Smooth muscle cell (in vitro differentiated cells): ENCODE results near the gene ROBO2. TPM values are rescaled to one million over a fixed set of nuclear protein-coding genes. Genes with fewer than 3 reads are reported as not detected.

ENCODE experiments used
- DNase-seq: peaks from one replicate; lab custom pipeline; 2025; ENCODE audit not compliant: unreplicated experiment; lab: John Stamatoyannopoulos, UW
- H2AFZ ChIP-seq: fragments of 200-600 bp; sonication (generic); 2 replicates; pipeline ENCODE4 v1.6.0; 2016; ENCODE audit warnings: antibody characterized with exemption, low read depth, mild to moderate bottlenecking
- H3F3A ChIP-seq: fragments of 200-600 bp; sonication (generic); 2 replicates; pipeline ENCODE4 v1.6.0; 2017; ENCODE audit warnings: antibody characterized with exemption, low read depth
- H3K27ac ChIP-seq: fragments of 200-600 bp; sonication (generic); 2 replicates; pipeline ENCODE4 v1.5.1; 2016; ENCODE audit warnings: low read depth, mild to moderate bottlenecking
- H3K27me3 ChIP-seq: fragments of 200-600 bp; sonication (generic); 2 replicates; pipeline ENCODE4 v1.6.1; 2016; ENCODE audit warnings: low read depth, mild to moderate bottlenecking
- H3K36me3 ChIP-seq: fragments of 200-600 bp; sonication (generic); 2 replicates; pipeline ENCODE4 v1.5.1; 2016; ENCODE audit warnings: low read depth
- H3K4me1 ChIP-seq: fragments of 200-600 bp; sonication (generic); 2 replicates; pipeline ENCODE4 v1.5.1; 2016; ENCODE audit warnings: low read depth
- H3K4me2 ChIP-seq: fragments of 200-600 bp; sonication (generic); 2 replicates; pipeline ENCODE4 v1.6.0; 2016; ENCODE audit warnings: mild to moderate bottlenecking
- H3K4me3 ChIP-seq: fragments of 200-600 bp; sonication (generic); 2 replicates; pipeline ENCODE4 v1.5.1; 2016; ENCODE audit warnings: mild to moderate bottlenecking
- H3K79me2 ChIP-seq: fragments of 200-600 bp; sonication (generic); 2 replicates; pipeline ENCODE4 v1.6.0; 2016; ENCODE audit warnings: low read depth, mild to moderate bottlenecking
- H3K9ac ChIP-seq: fragments of 200-600 bp; sonication (generic); 2 replicates; pipeline ENCODE4 v1.6.0; 2016; ENCODE audit warnings: low read depth
- H3K9me3 ChIP-seq: fragments of 200-600 bp; sonication (generic); replicated peaks from 2 replicates; pipeline ENCODE4 v1.5.1; 2016; ENCODE audit warnings: low read depth
- H4K20me1 ChIP-seq: fragments of 200-600 bp; sonication (generic); 2 replicates; pipeline ENCODE4 v1.6.0; 2016; ENCODE audit warnings: low read depth
- CTCF ChIP-seq: fragments of 200-600 bp; sonication (generic); IDR thresholded peaks from 2 replicates; pipeline ENCODE4 v1.5.1; 2017; ENCODE audit warnings: borderline replicate concordance, mild to moderate bottlenecking, antibody characterized with exemption; ENCODE audit not compliant: insufficient read depth, poor library complexity, severe bottlenecking
- WGBS: methylation state at CpG from one replicate; pipeline ENCODE4 v1.1.7; 2016; ENCODE audit warnings: low lambda C conversion rate; 5-methylcytosine and 5-hydroxymethylcytosine counted together
- polyA plus RNA-seq: library from polyadenylated mRNA; unstranded; fragments of >200 nt; fragmentation: Nextera tagmentation; extraction: Ambion mirVana; gene quantifications from 2 replicates; pipeline ENCODE4 v1.2.1, GENCODE V29; 2016
- total RNA-seq: library from RNA; depleted of rRNA; stranded (reverse); fragments of >200 nt; gene quantifications from 2 replicates; pipeline ENCODE4 v1.2.3, GENCODE V29; 2014

Gene ROBO2
- total and polyA plus RNA-seq, 2 experiments from 2014 or later: 23.9 to 54.4 TPM

GRCh38 chr3:77541203-77541922, 501.5 kb downstream of the ROBO2 start:
- no peak for DNase-seq
- WGBS: 74% methylated on average over 4 of the region's 4 CpGs
- no peaks in the 10 kb centered on the region for H3K4me1 ChIP-seq

GRCh38 chr3:77546246-77546645, 506.3 kb downstream of the ROBO2 start:
- WGBS: 86% methylated on average over 3 of the region's 3 CpGs

More at GRCh38 chr3:77541203-77541922, 501.5 kb downstream of the ROBO2 start:
- Histone ChIP-seq H4K20me1 (no peaks in the 10 kb centered on the region), H3K27me3 (no peaks in the 10 kb centered on the region), H3F3A (no peaks in the 10 kb centered on the region), H3K9me3 (no peaks in the 10 kb centered on the region), H3K36me3 (no peaks in the 10 kb centered on the region), H3K4me2 (no peak overlapping the region), H3K4me3 (no peak overlapping the region), H3K27ac (no peak overlapping the region), H3K79me2 (no peaks in the 10 kb centered on the region), H2AFZ (no peak overlapping the region), H3K9ac (no peak overlapping the region)
- TF ChIP-seq CTCF: no peak

GRCh38 chr3:77549034-77549433, 509.1 kb downstream of the ROBO2 start:
- no peak for TF ChIP-seq CTCF
- H3K9ac ChIP-seq: no peak overlapping the region
- no peaks in the 10 kb centered on the region for H3K4me1 ChIP-seq
- no peak overlapping the region for H3K4me3 ChIP-seq
- 93% methylated on average over 5 of the region's 5 CpGs for WGBS
- H3K27me3 ChIP-seq: no peaks in the 10 kb centered on the region
- no peaks in the 10 kb centered on the region for H3F3A ChIP-seq
- no peaks in the 10 kb centered on the region for H3K36me3 ChIP-seq
- no peaks in the 10 kb centered on the region for H3K79me2 ChIP-seq
- no peak overlapping the region for H3K4me2 ChIP-seq
- no peak overlapping the region for H2AFZ ChIP-seq
- no peaks in the 10 kb centered on the region for H4K20me1 ChIP-seq
- DNase-seq: no peak
- H3K27ac ChIP-seq: no peak overlapping the region
- no peaks in the 10 kb centered on the region for H3K9me3 ChIP-seq

More at GRCh38 chr3:77546246-77546645, 506.3 kb downstream of the ROBO2 start:
- no peak overlapping the region for H3K27ac ChIP-seq
- no peaks in the 10 kb centered on the region for H3F3A ChIP-seq
- no peak overlapping the region for H2AFZ ChIP-seq
- no peaks in the 10 kb centered on the region for H3K36me3 ChIP-seq
- no peak for DNase-seq
- no peaks in the 10 kb centered on the region for H3K4me1 ChIP-seq
- no peaks in the 10 kb centered on the region for H3K79me2 ChIP-seq
- H3K27me3 ChIP-seq: no peaks in the 10 kb centered on the region
- H3K4me3 ChIP-seq: no peak overlapping the region
- H3K9me3 ChIP-seq: no peaks in the 10 kb centered on the region
- H3K9ac ChIP-seq: no peak overlapping the region
- no peak overlapping the region for H3K4me2 ChIP-seq
- no peaks in the 10 kb centered on the region for H4K20me1 ChIP-seq
- TF ChIP-seq CTCF: no peak

GRCh38 chr3:77553240-77553639, 513.3 kb downstream of the ROBO2 start:
- WGBS: 32% methylated on average over 1 of the region's 1 CpG

More at GRCh38 chr3:77553240-77553639, 513.3 kb downstream of the ROBO2 start:
- Histone ChIP-seq H3K27me3 (no peaks in the 10 kb centered on the region), H4K20me1 (no peaks in the 10 kb centered on the region), H3K9me3 (no peaks in the 10 kb centered on the region), H3K79me2 (no peaks in the 10 kb centered on the region), H3K9ac (no peak overlapping the region), H3K4me2 (no peak overlapping the region), H2AFZ (no peak overlapping the region), H3K27ac (no peak overlapping the region), H3K4me1 (no peaks in the 10 kb centered on the region), H3F3A (no peaks in the 10 kb centered on the region), H3K36me3 (no peaks in the 10 kb centered on the region), H3K4me3 (no peak overlapping the region)
- TF ChIP-seq CTCF: no peak
- DNase-seq: no peak
